Left hindlimb (tissue), 1 donor: Measurements from ENCODE around the gene GRM7.
A peak's percentile ranks its signal among the peaks of the same experiment; 100 is the strongest.
"Not testable (repeated sequence)": the region's sequence is repeated elsewhere in the genome, so short reads cannot be mapped to it uniquely, and the experiment has no call there.

Experiments used
- DNase-seq: peaks from one replicate; pipeline ENCODE4 v3.0.0-alpha.2; 2018

Gene GRM7

GRCh38 chr3:6860954-6861624, at the start of gene GRM7:
TSS of gene GRM7 (plus strand) at chr3:6861115.
- DNase-seq: peak; percentile 55

GRCh38 chr3:6821411-6821810, 39.5 kb upstream of the GRM7 start:
- no peak for DNase-seq

GRCh38 chr3:6825524-6825923, 35.4 kb upstream of the GRM7 start:
- DNase-seq: no peak

- no peak for DNase-seq
Measured at GRCh38 chr3:6827453-6827852, 33.5 kb upstream of the GRM7 start.

- no peak for DNase-seq
Measured at GRCh38 chr3:6844723-6845122, 16.2 kb upstream of the GRM7 start.

GRCh38 chr3:6854184-6854583, 6.7 kb upstream of the GRM7 start:
- DNase-seq: no peak

- DNase-seq: no peak
Measured at GRCh38 chr3:6857510-6857909, 3.4 kb upstream of the GRM7 start.

- DNase-seq: no peak
Measured at GRCh38 chr3:6860149-6860953, 564 bp upstream of the GRM7 start.

- DNase-seq: no peak
Measured at GRCh38 chr3:6861625-6862000, 698 bp downstream of the GRM7 start.

- no peak for DNase-seq
Measured at GRCh38 chr3:6862041-6862879, 1.3 kb downstream of the GRM7 start.

- no peak for DNase-seq
Measured at GRCh38 chr3:6862880-6863195, 1.9 kb downstream of the GRM7 start.

- no peak for DNase-seq
Measured at GRCh38 chr3:6867269-6867668, 6.4 kb downstream of the GRM7 start.

- DNase-seq: no peak
Measured at GRCh38 chr3:6878731-6879130, 17.8 kb downstream of the GRM7 start.

GRCh38 chr3:6912240-6912639, 51.3 kb downstream of the GRM7 start:
- DNase-seq: no peak

- no peak for DNase-seq
Measured at GRCh38 chr3:6915898-6916297, 55.0 kb downstream of the GRM7 start.

GRCh38 chr3:6921066-6921465, 60.2 kb downstream of the GRM7 start:
- DNase-seq: no peak

- no peak for DNase-seq
Measured at GRCh38 chr3:6921876-6922275, 61.0 kb downstream of the GRM7 start.

- DNase-seq: no peak
Measured at GRCh38 chr3:6928064-6928463, 67.1 kb downstream of the GRM7 start.

GRCh38 chr3:6929918-6930317, 69.0 kb downstream of the GRM7 start:
- no peak for DNase-seq

GRCh38 chr3:6935418-6935817, 74.5 kb downstream of the GRM7 start:
- not testable (repeated sequence) for DNase-seq

- no peak for DNase-seq
Measured at GRCh38 chr3:6935970-6936369, 75.1 kb downstream of the GRM7 start.

- no peak for DNase-seq
Measured at GRCh38 chr3:6962801-6963200, 101.9 kb downstream of the GRM7 start.

- no peak for DNase-seq
Measured at GRCh38 chr3:6965881-6966280, 105.0 kb downstream of the GRM7 start.

- no peak for DNase-seq
Measured at GRCh38 chr3:6971933-6972332, 111.0 kb downstream of the GRM7 start.
